GM18873 (cell line): ENCODE data around the gene C3orf70.

ENCODE experiments used
- ATAC-seq: cut with Tn5 transposase; IDR thresholded peaks from one replicate; pipeline ENCODE4 v1.9.1; 2021; ENCODE audit warnings: mild to moderate bottlenecking, moderate library complexity, moderate number of reproducible peaks; ENCODE audit not compliant: unreplicated experiment, low FRiP score

The C3orf70 gene

GRCh38 chr3:185058796-185059195 is 94.1 kb downstream of the C3orf70 start:
- no peak for ATAC-seq

GRCh38 chr3:185057829-185058228 is 95.0 kb downstream of the C3orf70 start:
- no peak for ATAC-seq

GRCh38 chr3:185056908-185057307 is 96.0 kb downstream of the C3orf70 start:
- no peak for ATAC-seq

- no peak for ATAC-seq
Measured at GRCh38 chr3:185052631-185053030, 100.2 kb downstream of the C3orf70 start.

DNA sequence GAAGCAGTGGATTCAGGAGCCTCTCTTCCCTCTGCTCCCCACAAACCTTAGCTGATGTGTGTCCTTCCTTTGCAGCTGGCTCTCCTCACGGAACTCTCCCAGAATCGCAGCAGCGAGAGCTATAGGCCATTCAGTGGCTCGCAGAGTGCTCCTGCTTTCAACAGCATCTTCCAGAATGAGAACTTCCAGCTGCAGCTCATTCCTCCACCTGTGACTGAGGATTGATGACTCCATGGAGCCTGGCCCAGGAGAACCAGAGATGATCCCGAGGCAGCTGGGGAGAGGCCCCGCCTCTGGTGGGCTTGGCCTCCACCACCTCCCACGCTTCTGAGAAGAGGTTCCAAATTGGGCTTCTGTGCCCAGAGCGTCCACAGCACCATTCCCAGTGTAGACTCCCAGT is 101.1 kb downstream of the C3orf70 start:
- no peak for ATAC-seq

- ATAC-seq: no peak
Measured at GRCh38 chr3:185049710-185050109, 103.2 kb downstream of the C3orf70 start.

GRCh38 chr3:185046603-185047002 is 106.3 kb downstream of the C3orf70 start:
- ATAC-seq: no peak

DNA sequence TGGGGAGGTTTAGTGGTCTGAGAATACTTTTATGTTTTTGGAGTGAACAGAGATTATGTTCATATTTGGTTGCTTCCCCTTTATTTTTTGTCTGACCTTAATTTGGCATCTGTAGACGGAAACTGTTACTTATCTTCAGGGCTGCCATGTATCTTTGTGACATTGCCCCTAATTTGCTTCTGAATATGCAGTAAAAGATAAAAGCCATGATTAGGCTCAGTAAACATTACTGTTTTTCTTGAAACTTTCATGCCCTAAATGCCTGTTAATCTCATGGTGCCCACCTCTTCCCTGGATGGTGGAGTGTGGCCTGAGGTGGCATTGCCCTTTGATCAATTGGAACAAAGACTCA is 106.7 kb downstream of the C3orf70 start:
- no peak for ATAC-seq

DNA sequence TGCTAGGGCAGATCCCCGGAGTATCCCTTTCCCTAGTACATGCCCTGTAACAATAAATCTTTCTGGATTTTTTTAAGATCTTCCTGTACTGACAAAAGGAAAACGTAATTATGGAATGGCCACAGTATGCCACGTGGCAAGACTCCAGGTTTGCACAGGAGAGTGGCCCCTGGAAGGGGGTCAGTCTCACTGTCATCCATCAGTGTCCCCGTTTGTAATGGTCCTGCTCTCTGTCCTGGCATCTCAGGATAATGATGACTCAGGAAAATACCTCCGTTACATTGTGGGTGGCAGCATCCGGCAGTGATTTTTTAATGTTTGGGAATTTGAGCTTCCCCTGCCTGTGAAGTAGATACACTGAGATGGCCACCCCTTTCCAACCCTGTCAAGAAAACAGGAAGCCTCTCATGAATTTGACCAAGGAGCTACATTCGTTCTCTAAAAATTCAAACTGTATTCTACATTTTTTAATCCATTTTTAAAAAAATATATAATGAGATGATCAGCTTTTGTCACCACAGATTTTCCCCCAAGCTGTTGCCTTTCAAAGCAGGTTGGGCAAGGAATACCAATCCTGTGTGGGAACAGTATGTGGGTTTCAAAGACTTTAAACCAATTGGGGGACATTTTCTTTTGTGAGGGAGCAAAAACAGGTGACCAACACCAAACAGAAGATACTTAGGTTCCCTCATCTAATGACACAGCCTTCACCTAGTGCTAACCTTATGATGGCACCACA is 110.4 kb downstream of the C3orf70 start:
- no peak for ATAC-seq

DNA sequence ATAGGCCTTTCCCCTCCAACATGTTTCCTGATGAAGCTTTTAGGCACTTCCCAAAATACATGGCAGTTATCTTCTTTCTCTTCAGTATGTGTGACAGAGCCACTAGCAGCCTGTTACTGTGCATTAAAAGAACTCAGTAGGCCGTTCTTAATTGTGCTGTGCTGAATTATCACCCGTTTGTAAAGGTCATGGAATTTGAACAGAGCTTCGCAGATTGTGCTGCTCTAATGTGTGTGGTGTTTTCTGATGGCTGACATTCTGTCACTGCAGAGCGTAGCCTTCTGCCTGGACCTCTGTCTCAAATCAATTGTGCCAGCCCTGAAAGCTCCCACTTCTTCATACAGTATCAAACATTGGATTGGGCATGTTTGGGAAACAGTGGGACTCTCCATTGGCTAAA is 111.3 kb downstream of the C3orf70 start:
- ATAC-seq: no peak

- ATAC-seq: no peak
Measured at GRCh38 chr3:185040425-185040824, 112.4 kb downstream of the C3orf70 start.

DNA sequence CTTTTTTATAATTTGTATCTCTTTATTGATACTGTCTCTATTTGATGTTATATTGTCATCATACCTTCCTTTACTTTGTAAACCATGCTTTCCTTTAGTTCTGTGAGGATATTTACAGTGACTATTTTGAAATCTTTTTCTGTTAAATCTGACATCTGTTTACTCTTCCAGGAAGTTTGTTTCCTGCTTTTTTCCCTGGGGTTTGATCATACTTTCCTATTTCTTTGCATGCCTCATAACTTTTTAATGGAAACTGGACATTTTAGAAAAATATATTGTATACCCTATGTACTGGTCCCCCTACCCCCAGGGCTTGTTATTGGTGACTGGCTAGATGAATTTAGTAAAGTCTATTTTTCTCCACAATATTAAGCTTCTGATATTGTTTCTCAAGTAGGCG is 115.1 kb downstream of the C3orf70 start:
- no peak for ATAC-seq

DNA sequence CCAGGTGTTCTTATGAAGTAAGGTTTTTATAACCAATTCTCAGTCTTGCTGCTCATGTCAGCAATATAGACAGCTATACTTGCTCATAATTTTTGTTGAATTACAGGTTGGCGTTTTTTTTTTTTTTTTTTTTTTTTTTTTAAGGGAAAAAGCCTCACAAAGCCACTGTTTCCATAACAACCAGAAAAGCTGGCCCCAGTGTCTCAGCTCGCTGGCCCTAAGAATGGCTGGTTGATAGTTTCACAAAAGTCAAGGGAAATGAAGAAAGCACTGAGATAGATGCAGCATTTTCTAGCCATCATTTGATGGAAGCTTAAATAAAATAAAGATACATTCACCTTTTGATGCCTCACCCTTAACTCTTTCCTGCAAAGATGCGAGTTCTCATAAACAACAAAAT is 121.9 kb downstream of the C3orf70 start:
- ATAC-seq: no peak

GRCh38 chr3:185030399-185030798 is 122.5 kb downstream of the C3orf70 start:
- no peak for ATAC-seq

DNA sequence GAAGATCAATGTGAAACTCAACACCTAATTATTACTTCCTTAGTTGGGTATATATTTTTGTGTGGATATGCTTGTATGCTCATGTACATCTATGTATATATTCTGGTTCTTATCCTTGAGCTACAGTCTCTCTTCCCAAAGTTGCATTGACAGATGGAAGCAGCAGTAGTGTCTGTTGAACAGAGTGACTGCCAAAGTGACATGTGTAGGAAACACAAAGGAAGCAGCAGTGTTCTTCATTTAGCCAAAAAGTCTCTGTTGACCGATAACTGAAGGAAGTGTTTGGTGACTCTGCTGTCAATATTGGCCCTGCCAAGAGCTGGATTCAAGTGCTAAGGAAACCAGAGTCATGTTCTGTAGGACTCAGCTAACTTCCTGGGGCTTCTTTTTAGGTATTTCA is 123.8 kb downstream of the C3orf70 start:
- ATAC-seq: no peak

- no peak for ATAC-seq
Measured at GRCh38 chr3:185028121-185028520, 124.7 kb downstream of the C3orf70 start.
